ELF-1 (cell line): ENCODE data around the gene SGSM1.

ENCODE experiments used
- DNase-seq: peaks from one replicate; pipeline ENCODE4 v3.0.0-alpha.2; 2016; ENCODE audit warnings: low read depth, low spot score

The SGSM1 gene

GRCh38 chr22:24805790-24806662 is at the start of gene SGSM1:
Gene SGSM1, plus strand, starts transcription at chr22:24806211. Its CDS starts 115 bp downstream, at chr22:24806326.
- peak; percentile 87 for DNase-seq

- no peak for DNase-seq
These were observed 47.7 kb upstream of the SGSM1 start for GRCh38 chr22:24758164-24758799.

GRCh38 chr22:24759765-24760164 is 46.2 kb upstream of the SGSM1 start:
- DNase-seq = no peak

GRCh38 chr22:24760708-24761306 is 45.2 kb upstream of the SGSM1 start:
- no peak for DNase-seq

- DNase-seq = no peak
These were observed 43.9 kb upstream of the SGSM1 start for GRCh38 chr22:24761888-24762675.

GRCh38 chr22:24763872-24764485 is 42.0 kb upstream of the SGSM1 start:
- no peak for DNase-seq

GRCh38 chr22:24765166-24765565 is 40.8 kb upstream of the SGSM1 start:
- no peak for DNase-seq

- DNase-seq = peak; percentile 72
These were observed 37.3 kb upstream of the SGSM1 start for GRCh38 chr22:24768537-24769374.

- peak; percentile 85 for DNase-seq
These were observed 33.4 kb upstream of the SGSM1 start for GRCh38 chr22:24772493-24773220.

GRCh38 chr22:24775769-24776492 is 30.1 kb upstream of the SGSM1 start:
- DNase-seq = peak; percentile 71

- no peak for DNase-seq
These were observed 29.5 kb upstream of the SGSM1 start for GRCh38 chr22:24776525-24776924.

GRCh38 chr22:24789516-24789915 is 16.5 kb upstream of the SGSM1 start:
- no peak for DNase-seq

- DNase-seq = no peak
These were observed 14.6 kb upstream of the SGSM1 start for GRCh38 chr22:24791362-24791761.

GRCh38 chr22:24796056-24796455 is 10.0 kb upstream of the SGSM1 start:
- no peak for DNase-seq

GRCh38 chr22:24796860-24797259 is 9.2 kb upstream of the SGSM1 start:
- no peak for DNase-seq

- no peak for DNase-seq
These were observed 4.0 kb upstream of the SGSM1 start for GRCh38 chr22:24801901-24802465.

GRCh38 chr22:24803064-24803542 is 2.9 kb upstream of the SGSM1 start:
- DNase-seq = peak; percentile 89

- DNase-seq = no peak
These were observed 621 bp downstream of the SGSM1 start for GRCh38 chr22:24806663-24807001.
